ENCODE measurements around the gene SBSN. TPM values are rescaled to one million over a fixed set of nuclear protein-coding genes. Genes with fewer than 3 reads are reported as not detected.

Gene SBSN
- total and polyA plus RNA-seq, 9 of the 15 experiments (the other 6 are each of a cell fraction or from before 2014, with no cell fraction given): 0.05 TPM; not detected in 8

GRCh38 chr19:35545001-35545854, 17.1 kb upstream of the SBSN start, which contains the start of gene TMEM147 (continued):
- no peak for TF ChIP-seq THAP12 (CRISPR knock-in tag; IDR thresholded peaks at IDR 0.05)
- TF ChIP-seq ZNF280B (CRISPR knock-in tag; IDR thresholded peaks at IDR 0.05): no peak
- TF ChIP-seq, protein P1, sequence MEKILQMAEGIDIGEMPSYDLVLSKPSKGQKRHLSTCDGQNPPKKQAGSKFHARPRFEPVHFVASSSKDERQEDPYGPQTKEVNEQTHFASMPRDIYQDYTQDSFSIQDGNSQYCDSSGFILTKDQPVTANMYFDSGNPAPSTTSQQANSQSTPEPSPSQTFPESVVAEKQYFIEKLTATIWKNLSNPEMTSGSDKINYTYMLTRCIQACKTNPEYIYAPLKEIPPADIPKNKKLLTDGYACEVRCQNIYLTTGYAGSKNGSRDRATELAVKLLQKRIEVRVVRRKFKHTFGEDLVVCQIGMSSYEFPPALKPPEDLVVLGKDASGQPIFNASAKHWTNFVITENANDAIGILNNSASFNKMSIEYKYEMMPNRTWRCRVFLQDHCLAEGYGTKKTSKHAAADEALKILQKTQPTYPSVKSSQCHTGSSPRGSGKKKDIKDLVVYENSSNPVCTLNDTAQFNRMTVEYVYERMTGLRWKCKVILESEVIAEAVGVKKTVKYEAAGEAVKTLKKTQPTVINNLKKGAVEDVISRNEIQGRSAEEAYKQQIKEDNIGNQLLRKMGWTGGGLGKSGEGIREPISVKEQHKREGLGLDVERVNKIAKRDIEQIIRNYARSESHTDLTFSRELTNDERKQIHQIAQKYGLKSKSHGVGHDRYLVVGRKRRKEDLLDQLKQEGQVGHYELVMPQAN (IDR thresholded peaks at IDR 0.05; ENCODE audit: borderline replicate concordance): peak; percentile 61
- TF ChIP-seq STAT5B (CRISPR knock-in tag; IDR thresholded peaks at IDR 0.05): no peak
- TF ChIP-seq KDM4B (IDR thresholded peaks at IDR 0.05; ENCODE audit: borderline replicate concordance in 2 of 2, low read depth in 1 of 2): peak in 1 of 2 experiments; percentile 38; a peak in 1 of 4 replicates
- peak; percentile 88 for TF ChIP-seq SUPT5H (IDR thresholded peaks at IDR 0.05)
- TF ChIP-seq MITF (IDR thresholded peaks at IDR 0.05): peak; percentile 53; the same call in 1 of the 2 replicates
- TF ChIP-seq ZNF717 (CRISPR knock-in tag; IDR thresholded peaks at IDR 0.05): no peak
- no peak for TF ChIP-seq PTRF (tag; IDR thresholded peaks at IDR 0.05)
- TF ChIP-seq RFX7 (CRISPR knock-in tag; IDR thresholded peaks at IDR 0.05): no peak
- peak; percentile 9 to 14 for TF ChIP-seq E2F6 (IDR thresholded peaks at IDR 0.05; ENCODE audit: borderline replicate concordance in 1 of 2, extremely low read depth in 1 of 2, insufficient read depth in 1 of 2, insufficient read length in 1 of 2, low read depth in 1 of 2, low read length in 1 of 2, poor library complexity in 1 of 2, severe bottlenecking in 1 of 2)
- peak; percentile 86 for TF ChIP-seq ELF1 (tag; IDR thresholded peaks at IDR 0.05)
- TF ChIP-seq RBBP5 (IDR thresholded peaks at IDR 0.05; ENCODE audit: borderline replicate concordance, insufficient read depth, low read length, poor library complexity, severe bottlenecking): peak; percentile 61
- TF ChIP-seq KLF1 (tag; IDR thresholded peaks at IDR 0.05): 0 out of 2 replicates have a peak, but pooled peaks have one; percentile 54
- 0 out of 2 replicates have a peak, but pooled peaks have one; percentile 19 for TF ChIP-seq SMARCE1 (IDR thresholded peaks at IDR 0.05)
- TF ChIP-seq SMAD4 (CRISPR knock-in tag; conservative IDR thresholded peaks at IDR 0.05): peak; percentile 47; the same call in 1 of the 2 replicates
- TF ChIP-seq BMI1 (IDR thresholded peaks at IDR 0.05; ENCODE audit: low read length): no peak
- 0 out of 2 replicates have a peak, but pooled peaks have one; percentile 7 for TF ChIP-seq ZNF12 (CRISPR knock-in tag; IDR thresholded peaks at IDR 0.05)

Data from K562 (cell line).